B cell (primary cell): ENCODE measurements around the gene TGFBI. TPM values are rescaled to one million over a fixed set of nuclear protein-coding genes. Genes with fewer than 3 reads are reported as not detected.

Source experiments
- ATAC-seq: fragments of 200-7000 bp; cut with Tn5 transposase; one replicate; pipeline ENCODE4 v1.10.0; 2021; ENCODE audit warnings: low read depth, mild to moderate bottlenecking, moderate number of reproducible peaks, moderate library complexity
- CTCF ChIA-PET: fragments of 350-600 bp; sonication (Branson Sonifier 250); formaldehyde crosslinking; loops from one replicate; lab custom pipeline; 2021; ENCODE audit warnings: antibody characterized with exemption, inconsistent platforms; lab: Charles Lee
- POLR2A ChIA-PET: fragments of 350-600 bp; sonication (Branson Sonifier 250); formaldehyde crosslinking; loops from one replicate; lab custom pipeline; 2021; ENCODE audit warnings: antibody characterized with exemption; lab: Charles Lee
- DNase-seq: peaks from one replicate; pipeline ENCODE4 v3.0.0; 2013
- H2AFZ ChIP-seq: 2 replicates; pipeline ENCODE4 v1.6.1; 2012; ENCODE audit warnings: mild to moderate bottlenecking, low read depth, low read length; ENCODE audit not compliant: insufficient read depth, poor library complexity, severe bottlenecking
- H3K27ac ChIP-seq, 2 donors: 1 replicate in 1 of 2; 2 replicates in 1 of 2; pipeline ENCODE4 v1.5.1; 2012 to 2013; ENCODE audit warnings: low read length in 2 of 2, mild to moderate bottlenecking in 2 of 2, moderate library complexity in 1 of 2
- H3K27me3 ChIP-seq, 4 experiments: fragments of 200-600 bp in 1 of 4; sonication (generic) in 1 of 4; replicated peaks in 1 of 4; 1 replicate in 2 of 4; 2 replicates in 2 of 4; pipeline versions ENCODE4 v1.6.1 to v1.7.0; 2013 to 2016; ENCODE audit warnings: low read length in 3 of 4, mild to moderate bottlenecking in 2 of 4, mixed read lengths in 1 of 4, moderate library complexity in 1 of 4; ENCODE audit not compliant: insufficient read depth in 4 of 4, control insufficient read depth in 3 of 4; ENCODE audit errors: control extremely low read depth in 1 of 4
- H3K36me3 ChIP-seq, 2 experiments: replicated peaks in 1 of 2; 1 replicate in 1 of 2; 2 replicates in 1 of 2; pipeline versions ENCODE4 v1.6.1 to v1.7.1; 2013; ENCODE audit warnings: low read length in 1 of 2; ENCODE audit not compliant: insufficient read depth in 2 of 2, control insufficient read depth in 1 of 2; ENCODE audit errors: control extremely low read depth in 1 of 2, extremely low read depth in 1 of 2
- H3K4me1 ChIP-seq, 2 donors: fragments of 200-600 bp in 1 of 2; sonication (generic) in 1 of 2; 1 replicate in 1 of 2; 2 replicates in 1 of 2; pipeline versions ENCODE4 v1.5.1 to v1.6.1; 2013 to 2017; ENCODE audit warnings: low read length in 2 of 2; ENCODE audit not compliant: control insufficient read depth in 2 of 2, insufficient read depth in 2 of 2
- H3K4me2 ChIP-seq: replicated peaks from 2 replicates; pipeline ENCODE3; 2012; ENCODE audit warnings: mild to moderate bottlenecking, low read depth, low read length; ENCODE audit not compliant: poor library complexity, severe bottlenecking
- H3K4me3 ChIP-seq, 5 experiments: fragments of 200-600 bp in 1 of 5; sonication (generic) in 1 of 5; 1 replicate in 3 of 5; 2 replicates in 2 of 5; pipeline versions ENCODE4 v1.5.1 to v1.7.0; 2011 to 2016; ENCODE audit warnings: low read length in 4 of 5, mild to moderate bottlenecking in 4 of 5, low read depth in 2 of 5, control low read depth in 1 of 5, moderate library complexity in 1 of 5; ENCODE audit not compliant: insufficient read depth in 1 of 5; ENCODE audit errors: control extremely low read depth in 1 of 5, extremely low read depth in 1 of 5
- H3K79me2 ChIP-seq: fragments of 200-600 bp; sonication (generic); one replicate; pipeline ENCODE4 v1.6.0; 2016; ENCODE audit warnings: low read length; ENCODE audit not compliant: control insufficient read depth, insufficient read depth
- H3K9ac ChIP-seq: fragments of 200-600 bp; sonication (generic); 2 replicates; pipeline ENCODE4 v1.6.1; 2017; ENCODE audit warnings: mild to moderate bottlenecking, low read length, moderate library complexity
- H3K9me3 ChIP-seq, 3 donors: one replicate each; pipeline versions ENCODE4 v1.6.1 to v1.7.1; 2013; ENCODE audit warnings: low read length in 2 of 3; ENCODE audit not compliant: control insufficient read depth in 2 of 3, insufficient read depth in 1 of 3; ENCODE audit errors: control extremely low read depth in 1 of 3
- H4K20me1 ChIP-seq: 2 replicates; pipeline ENCODE4 v1.6.0; 2012; ENCODE audit warnings: mild to moderate bottlenecking, low read length; ENCODE audit not compliant: insufficient read depth, control insufficient read depth, poor library complexity, severe bottlenecking
- H3K27ac Mint-ChIP-seq: one replicate; pipeline ENCODE4 v1.8.0; 2021; ENCODE audit warnings: mixed read lengths
- H3K27me3 Mint-ChIP-seq: one replicate; pipeline ENCODE4 v1.8.0; 2021; ENCODE audit warnings: mixed read lengths
- H3K4me1 Mint-ChIP-seq: one replicate; pipeline ENCODE4 v1.8.0; 2021; ENCODE audit warnings: mixed read lengths
- H3K4me3 Mint-ChIP-seq: one replicate; pipeline ENCODE4 v1.8.0; 2021; ENCODE audit warnings: mixed read lengths
- H3K9me3 Mint-ChIP-seq: one replicate; pipeline ENCODE4 v1.8.0; 2022; ENCODE audit warnings: mixed read lengths; ENCODE audit not compliant: insufficient read depth
- CTCF ChIP-seq: fragments of 200-600 bp; IDR thresholded peaks from one replicate; pipeline ENCODE4 v1.8.0; 2022; ENCODE audit warnings: antibody characterized with exemption, mild to moderate bottlenecking
- EZH2 ChIP-seq: IDR thresholded peaks from 2 replicates; pipeline ENCODE4 v1.6.1; 2012; ENCODE audit warnings: borderline replicate concordance, low read depth, mild to moderate bottlenecking, moderate library complexity, low read length; ENCODE audit not compliant: insufficient read depth, poor library complexity, severe bottlenecking
- WGBS: methylation state at CpG from one replicate; pipeline ENCODE4 v1.1.5; 2013; ENCODE audit warnings: missing lambda C conversion rate; ENCODE audit not compliant: insufficient coverage; 5-methylcytosine and 5-hydroxymethylcytosine counted together
- intact Hi-C: fragments of 100-400 bp; cut with micrococcal nuclease; formaldehyde crosslinking; loops from one replicate; pipeline ENCODE4 v1.10.0; 2022
- polyA plus RNA-seq: library from polyadenylated mRNA; depleted of rRNA; stranded (reverse); fragments of >200 nt; gene quantifications from 2 replicates; pipeline ENCODE4 v1.2.3, GENCODE V29; 2012
- total RNA-seq, 2 donors: library from RNA; stranded (reverse); fragments of 120-200 nt in 1 of 2; gene quantifications; 1 replicate in 1 of 2; 2 replicates in 1 of 2; pipeline versions ENCODE4 v1.2.3 to v1.2.4, GENCODE V29; 2013 to 2022

TGFBI gene
- total and polyA plus RNA-seq, 2 donors (not counting 1 experiment from before 2014, with no cell fraction given) = 3.7 to 4.5 TPM

- Mint-ChIP-seq H3K27ac (no peak overlapping the region), H3K4me3 (no peak overlapping the region), H3K9me3 (peaks cover 3% of the 10 kb centered on the region), H3K27me3 (peaks cover 41% of the 10 kb centered on the region), H3K4me1 (no peaks in the 10 kb centered on the region)
- H3K9ac ChIP-seq = no peak overlapping the region
- H3K27ac ChIP-seq = no peak overlapping the region
- peaks cover 0 to 18% (median 0%) of the 10 kb centered on the region in 4 experiments for H3K27me3 ChIP-seq
- no peaks in the 10 kb centered on the region for H3K4me1 ChIP-seq
- H2AFZ ChIP-seq = no peak overlapping the region
- no peaks in the 10 kb centered on the region for H3K79me2 ChIP-seq
- CTCF ChIA-PET = no interaction called here
- H3K4me3 ChIP-seq = no peak overlapping the region
- ATAC-seq = no peak
- no peak for DNase-seq
- H4K20me1 ChIP-seq = no peaks in the 10 kb centered on the region
- TF ChIP-seq CTCF (no peak), EZH2 (no peak)
- POLR2A ChIA-PET = no interaction called here
- 100% methylated on average over 1 of the region's 2 CpGs for WGBS
- H3K36me3 ChIP-seq = no peaks in the 10 kb centered on the region
- H3K4me2 ChIP-seq = no peak overlapping the region
- intact Hi-C loops = no loop called here
- no peaks in the 10 kb centered on the region for H3K9me3 ChIP-seq
Measured at GRCh38 chr5:135996611-135997010, 32.2 kb upstream of the TGFBI start.

GRCh38 chr5:135997673-135998335, 31.0 kb upstream of the TGFBI start:
- Histone ChIP-seq H3K4me1 (no peaks in the 10 kb centered on the region), H3K9ac (no peak overlapping the region), H3K79me2 (no peaks in the 10 kb centered on the region), H3K36me3 (no peaks in the 10 kb centered on the region), H3K27me3 (peaks cover 0 to 18% (median 0%) of the 10 kb centered on the region in 4 experiments), H3K4me2 (no peak overlapping the region), H3K9me3 (no peaks in the 10 kb centered on the region), H3K27ac (no peak overlapping the region), H4K20me1 (no peaks in the 10 kb centered on the region), H3K4me3 (no peak overlapping the region), H2AFZ (no peak overlapping the region)
- H3K4me1 Mint-ChIP-seq = no peaks in the 10 kb centered on the region
- TF ChIP-seq EZH2 (no peak), CTCF (no peak)
- no peak overlapping the region for H3K27ac Mint-ChIP-seq
- CTCF ChIA-PET = no interaction called here
- DNase-seq = no peak
- no peak overlapping the region for H3K4me3 Mint-ChIP-seq
- POLR2A ChIA-PET = no interaction called here
- H3K27me3 Mint-ChIP-seq = peaks cover 45% of the 10 kb centered on the region
- intact Hi-C loops = no loop called here
- ATAC-seq = no peak
- WGBS = 88% methylated on average over 7 of the region's 8 CpGs
- peaks cover 3% of the 10 kb centered on the region for H3K9me3 Mint-ChIP-seq
